Activated CD8-positive, alpha-beta T cell treated with anti-CD3 and anti-CD28 coated beads for 36 hours (primary cell): ENCODE measurements around the gene LRRC4C. TPM values are rescaled to one million over a fixed set of nuclear protein-coding genes. Genes with fewer than 3 reads are reported as not detected.

Experiments
- ATAC-seq: fragments of 200-7000 bp; cut with Tn5 transposase; one replicate; pipeline ENCODE4 v1.10.0; 2021; ENCODE audit warnings: mild to moderate bottlenecking, moderate library complexity
- CTCF ChIA-PET: fragments of 350-600 bp; sonication (Branson Sonifier 250); formaldehyde crosslinking; loops from one replicate; lab custom pipeline; 2021; ENCODE audit warnings: antibody characterized with exemption; lab: Charles Lee
- POLR2A ChIA-PET: fragments of 350-600 bp; sonication (Branson Sonifier 250); formaldehyde crosslinking; loops from one replicate; lab custom pipeline; 2021; ENCODE audit warnings: antibody characterized with exemption; lab: Charles Lee
- DNase-seq: peaks from one replicate; pipeline ENCODE4 v3.0.0-alpha.2; 2020
- H3K27ac Mint-ChIP-seq: one replicate; pipeline ENCODE4 v1.8.0; 2021; ENCODE audit warnings: mild to moderate bottlenecking, mixed read lengths
- H3K27me3 Mint-ChIP-seq: one replicate; pipeline ENCODE4 v1.8.0; 2021; ENCODE audit warnings: mixed read lengths
- H3K36me3 Mint-ChIP-seq: one replicate; pipeline ENCODE4 v1.8.0; 2021; ENCODE audit warnings: low read depth, mixed read lengths
- H3K4me1 Mint-ChIP-seq: one replicate; pipeline ENCODE4 v1.8.0; 2021; ENCODE audit warnings: low read depth, mixed read lengths
- H3K4me3 Mint-ChIP-seq: one replicate; pipeline ENCODE4 v1.8.0; 2021; ENCODE audit warnings: mild to moderate bottlenecking, moderate library complexity, mixed read lengths
- H3K9me3 Mint-ChIP-seq: one replicate; pipeline ENCODE4 v1.8.0; 2021; ENCODE audit warnings: mixed read lengths
- CTCF ChIP-seq: fragments of 200-600 bp; IDR thresholded peaks from one replicate; pipeline ENCODE4 v1.8.0; 2022; ENCODE audit warnings: antibody characterized with exemption, mild to moderate bottlenecking
- intact Hi-C: fragments of 100-400 bp; cut with micrococcal nuclease; formaldehyde crosslinking; loops from one replicate; pipeline ENCODE4 v1.10.0; 2022
- total RNA-seq, 2 experiments: library from RNA; stranded (reverse); gene quantifications; one replicate each; pipeline ENCODE4 v1.2.3, GENCODE V29; 2021

The LRRC4C gene
- total RNA-seq, 2 experiments from 2014 or later = not detected

- CTCF ChIA-PET = no interaction called here
- Mint-ChIP-seq H3K9me3 (peaks cover 4% of the 10 kb centered on the region), H3K4me3 (no peak overlapping the region), H3K4me1 (no peaks in the 10 kb centered on the region), H3K27me3 (no peaks in the 10 kb centered on the region), H3K36me3 (no peaks in the 10 kb centered on the region), H3K27ac (no peak overlapping the region)
- intact Hi-C loops = no loop called here
- POLR2A ChIA-PET = no interaction called here
- no peak for ATAC-seq
- TF ChIP-seq CTCF = no peak
- no peak for DNase-seq
These were observed 138.8 kb downstream of the LRRC4C start for GRCh38 chr11:41320653-41321052.

- Mint-ChIP-seq H3K36me3 (no peaks in the 10 kb centered on the region), H3K27me3 (no peaks in the 10 kb centered on the region), H3K4me1 (no peaks in the 10 kb centered on the region), H3K27ac (no peak overlapping the region), H3K9me3 (peaks cover 2% of the 10 kb centered on the region), H3K4me3 (no peak overlapping the region)
- ChIA-PET POLR2A (no interaction called here), CTCF (no interaction called here)
- no peak for TF ChIP-seq CTCF
- DNase-seq (no peak), ATAC-seq (no peak)
- intact Hi-C loops = no loop called here
These were observed 139.2 kb downstream of the LRRC4C start for GRCh38 chr11:41320238-41320637.

GRCh38 chr11:41319434-41319833 lies 140.0 kb downstream of the LRRC4C start:
- intact Hi-C loops = no loop called here
- TF ChIP-seq CTCF = no peak
- no peak overlapping the region for H3K4me3 Mint-ChIP-seq

GRCh38 chr11:41316751-41317150 lies 142.7 kb downstream of the LRRC4C start:
- POLR2A ChIA-PET = no interaction called here
- DNase-seq = no peak
- no peak for ATAC-seq
- Mint-ChIP-seq H3K4me1 (no peaks in the 10 kb centered on the region), H3K4me3 (no peak overlapping the region), H3K27ac (no peak overlapping the region), H3K9me3 (peaks cover 2% of the 10 kb centered on the region), H3K27me3 (no peaks in the 10 kb centered on the region), H3K36me3 (no peaks in the 10 kb centered on the region)
- TF ChIP-seq CTCF = no peak
- CTCF ChIA-PET = no interaction called here
- intact Hi-C loops = no loop called here

More at GRCh38 chr11:41319434-41319833, 140.0 kb downstream of the LRRC4C start:
- H3K36me3 Mint-ChIP-seq = no peaks in the 10 kb centered on the region
- H3K27ac Mint-ChIP-seq = no peak overlapping the region
- ATAC-seq (no peak), DNase-seq (no peak)
- no peaks in the 10 kb centered on the region for H3K4me1 Mint-ChIP-seq
- POLR2A ChIA-PET = no interaction called here
- peaks cover 2% of the 10 kb centered on the region for H3K9me3 Mint-ChIP-seq
- no peaks in the 10 kb centered on the region for H3K27me3 Mint-ChIP-seq
- CTCF ChIA-PET = no interaction called here

GRCh38 chr11:41313226-41313625 lies 146.2 kb downstream of the LRRC4C start:
- no peak for ATAC-seq
- intact Hi-C loops = no loop called here
- H3K36me3 Mint-ChIP-seq = no peaks in the 10 kb centered on the region
- H3K27ac Mint-ChIP-seq = no peak overlapping the region
- H3K9me3 Mint-ChIP-seq = peaks cover 1% of the 10 kb centered on the region
- TF ChIP-seq CTCF = no peak
- POLR2A ChIA-PET = no interaction called here
- CTCF ChIA-PET = no interaction called here
- H3K27me3 Mint-ChIP-seq = no peaks in the 10 kb centered on the region
- H3K4me3 Mint-ChIP-seq = no peak overlapping the region
- DNase-seq = no peak
- H3K4me1 Mint-ChIP-seq = no peaks in the 10 kb centered on the region
